GM23338 (cell line): ENCODE data around the gene PCGF2.

Experiments used
- CREB1 ChIP-seq: fragments of 250-450 bp; sonication (Bioruptor Pico); IDR thresholded peaks from 2 replicates; pipeline ENCODE4 v1.5.0; 2020; ENCODE audit warnings: low read depth, mild to moderate bottlenecking, moderate library complexity
- EZH2 ChIP-seq: fragments of 200-600 bp; sonication (generic); IDR thresholded peaks from one replicate; pipeline ENCODE4 v1.8.0; 2017; ENCODE audit warnings: antibody characterized with exemption, mild to moderate bottlenecking, low read depth; ENCODE audit not compliant: unreplicated experiment
- EZH2phosphoT487 ChIP-seq: fragments of 200-600 bp; sonication (generic); IDR thresholded peaks from one replicate; pipeline ENCODE4 v1.8.1; 2018; ENCODE audit warnings: antibody characterized with exemption; ENCODE audit not compliant: unreplicated experiment
- JUNB ChIP-seq: IDR thresholded peaks from one replicate; pipeline ENCODE4 v1.6.1; 2016; ENCODE audit warnings: antibody characterized with exemption; ENCODE audit not compliant: unreplicated experiment
- NANOG ChIP-seq: IDR thresholded peaks from 2 replicates; pipeline ENCODE4 v1.6.1; 2016; ENCODE audit warnings: antibody characterized with exemption, borderline replicate concordance
- POLR2AphosphoS5 ChIP-seq: IDR thresholded peaks from 2 replicates; pipeline ENCODE4 v1.6.1; 2016; ENCODE audit warnings: antibody characterized with exemption, low read depth
- STAT1 ChIP-seq: IDR thresholded peaks from one replicate; pipeline ENCODE4 v1.6.1; 2016; ENCODE audit warnings: antibody characterized with exemption; ENCODE audit not compliant: unreplicated experiment
- TF ChIP-seq, protein P1 (sequence below), 2 experiments: fragments of 200-600 bp in 1 of 2; sonication (generic) in 1 of 2; conservative IDR thresholded peaks; 2 replicates each; pipeline versions ENCODE4 v1.5.1 to v1.6.1; 2016 to 2017; ENCODE audit warnings: antibody characterized with exemption in 2 of 2, low read depth in 2 of 2, mild to moderate bottlenecking in 2 of 2, moderate library complexity in 1 of 2
- TF ChIP-seq, protein P2 (sequence below): IDR thresholded peaks from one replicate; pipeline ENCODE4 v1.6.1; 2018; ENCODE audit warnings: antibody characterized with exemption; ENCODE audit not compliant: unreplicated experiment

- TF ChIP-seq, protein P1, sequence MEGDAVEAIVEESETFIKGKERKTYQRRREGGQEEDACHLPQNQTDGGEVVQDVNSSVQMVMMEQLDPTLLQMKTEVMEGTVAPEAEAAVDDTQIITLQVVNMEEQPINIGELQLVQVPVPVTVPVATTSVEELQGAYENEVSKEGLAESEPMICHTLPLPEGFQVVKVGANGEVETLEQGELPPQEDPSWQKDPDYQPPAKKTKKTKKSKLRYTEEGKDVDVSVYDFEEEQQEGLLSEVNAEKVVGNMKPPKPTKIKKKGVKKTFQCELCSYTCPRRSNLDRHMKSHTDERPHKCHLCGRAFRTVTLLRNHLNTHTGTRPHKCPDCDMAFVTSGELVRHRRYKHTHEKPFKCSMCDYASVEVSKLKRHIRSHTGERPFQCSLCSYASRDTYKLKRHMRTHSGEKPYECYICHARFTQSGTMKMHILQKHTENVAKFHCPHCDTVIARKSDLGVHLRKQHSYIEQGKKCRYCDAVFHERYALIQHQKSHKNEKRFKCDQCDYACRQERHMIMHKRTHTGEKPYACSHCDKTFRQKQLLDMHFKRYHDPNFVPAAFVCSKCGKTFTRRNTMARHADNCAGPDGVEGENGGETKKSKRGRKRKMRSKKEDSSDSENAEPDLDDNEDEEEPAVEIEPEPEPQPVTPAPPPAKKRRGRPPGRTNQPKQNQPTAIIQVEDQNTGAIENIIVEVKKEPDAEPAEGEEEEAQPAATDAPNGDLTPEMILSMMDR (conservative IDR thresholded peaks at IDR 0.05; ENCODE audit: low read depth in 2 of 2) = no peak
- no peak for TF ChIP-seq EZH2phosphoT487
- TF ChIP-seq, protein P2, sequence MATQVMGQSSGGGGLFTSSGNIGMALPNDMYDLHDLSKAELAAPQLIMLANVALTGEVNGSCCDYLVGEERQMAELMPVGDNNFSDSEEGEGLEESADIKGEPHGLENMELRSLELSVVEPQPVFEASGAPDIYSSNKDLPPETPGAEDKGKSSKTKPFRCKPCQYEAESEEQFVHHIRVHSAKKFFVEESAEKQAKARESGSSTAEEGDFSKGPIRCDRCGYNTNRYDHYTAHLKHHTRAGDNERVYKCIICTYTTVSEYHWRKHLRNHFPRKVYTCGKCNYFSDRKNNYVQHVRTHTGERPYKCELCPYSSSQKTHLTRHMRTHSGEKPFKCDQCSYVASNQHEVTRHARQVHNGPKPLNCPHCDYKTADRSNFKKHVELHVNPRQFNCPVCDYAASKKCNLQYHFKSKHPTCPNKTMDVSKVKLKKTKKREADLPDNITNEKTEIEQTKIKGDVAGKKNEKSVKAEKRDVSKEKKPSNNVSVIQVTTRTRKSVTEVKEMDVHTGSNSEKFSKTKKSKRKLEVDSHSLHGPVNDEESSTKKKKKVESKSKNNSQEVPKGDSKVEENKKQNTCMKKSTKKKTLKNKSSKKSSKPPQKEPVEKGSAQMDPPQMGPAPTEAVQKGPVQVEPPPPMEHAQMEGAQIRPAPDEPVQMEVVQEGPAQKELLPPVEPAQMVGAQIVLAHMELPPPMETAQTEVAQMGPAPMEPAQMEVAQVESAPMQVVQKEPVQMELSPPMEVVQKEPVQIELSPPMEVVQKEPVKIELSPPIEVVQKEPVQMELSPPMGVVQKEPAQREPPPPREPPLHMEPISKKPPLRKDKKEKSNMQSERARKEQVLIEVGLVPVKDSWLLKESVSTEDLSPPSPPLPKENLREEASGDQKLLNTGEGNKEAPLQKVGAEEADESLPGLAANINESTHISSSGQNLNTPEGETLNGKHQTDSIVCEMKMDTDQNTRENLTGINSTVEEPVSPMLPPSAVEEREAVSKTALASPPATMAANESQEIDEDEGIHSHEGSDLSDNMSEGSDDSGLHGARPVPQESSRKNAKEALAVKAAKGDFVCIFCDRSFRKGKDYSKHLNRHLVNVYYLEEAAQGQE = no peak
- TF ChIP-seq POLR2AphosphoS5 = no peak
- no peak for TF ChIP-seq NANOG
- TF ChIP-seq EZH2 = no peak
- no peak for TF ChIP-seq CREB1 (CRISPR knock-in tag)
- TF ChIP-seq STAT1 = no peak
- no peak for TF ChIP-seq JUNB
These were observed 20.3 kb upstream of the PCGF2 start for GRCh38 chr17:38768417-38768816.
